Measurements from ENCODE around the gene FZD10.

FZD10 gene

GRCh38 chr12:130154276-130155070 lies 7.8 kb upstream of the FZD10 start:
- DNase-seq (ENCODE audit: low spot score), result no peak

- no peak for DNase-seq (ENCODE audit: low spot score)
These were observed 6.7 kb upstream of the FZD10 start for GRCh38 chr12:130155416-130156073.

- DNase-seq (ENCODE audit: low spot score), result no peak
These were observed 5.5 kb upstream of the FZD10 start for GRCh38 chr12:130156652-130157275.

- DNase-seq (ENCODE audit: low spot score), result no peak
These were observed 4.1 kb upstream of the FZD10 start for GRCh38 chr12:130157998-130158753.

- no peak for DNase-seq (ENCODE audit: low spot score)
These were observed 3.6 kb upstream of the FZD10 start for GRCh38 chr12:130158754-130159059.

- DNase-seq (ENCODE audit: low spot score), result no peak
These were observed 2.0 kb upstream of the FZD10 start for GRCh38 chr12:130160306-130160705.

- DNase-seq (ENCODE audit: low spot score), result no peak
These were observed 1.5 kb upstream of the FZD10 start for GRCh38 chr12:130160711-130161231.

GRCh38 chr12:130161261-130162243 lies 712 bp upstream of the FZD10 start:
- DNase-seq (ENCODE audit: low spot score), result no peak

GRCh38 chr12:130162745-130163460 lies 639 bp downstream of the FZD10 start:
- no peak for DNase-seq (ENCODE audit: low spot score)

- DNase-seq (ENCODE audit: low spot score), result no peak
These were observed 1.4 kb downstream of the FZD10 start for GRCh38 chr12:130163461-130164215.

GRCh38 chr12:130164216-130164542 lies 1.9 kb downstream of the FZD10 start:
- DNase-seq (ENCODE audit: low spot score), result no peak

- DNase-seq (ENCODE audit: low spot score), result no peak
These were observed 2.7 kb downstream of the FZD10 start for GRCh38 chr12:130164936-130165335.

- no peak for DNase-seq (ENCODE audit: low spot score)
These were observed 4.0 kb downstream of the FZD10 start for GRCh38 chr12:130166306-130166705.

GRCh38 chr12:130167537-130167936 lies 5.3 kb downstream of the FZD10 start:
- no peak for DNase-seq (ENCODE audit: low spot score)

- DNase-seq (ENCODE audit: low spot score), result no peak
These were observed 7.0 kb downstream of the FZD10 start for GRCh38 chr12:130169256-130169655.

GRCh38 chr12:130169924-130170323 lies 7.7 kb downstream of the FZD10 start:
- no peak for DNase-seq (ENCODE audit: low spot score)

GRCh38 chr12:130170611-130171010 lies 8.3 kb downstream of the FZD10 start:
- no peak for DNase-seq (ENCODE audit: low spot score)

- no peak for DNase-seq (ENCODE audit: low spot score)
These were observed 15.5 kb downstream of the FZD10 start for GRCh38 chr12:130177635-130178242.

- DNase-seq (ENCODE audit: low spot score), result no peak
These were observed 16.0 kb downstream of the FZD10 start for GRCh38 chr12:130178282-130178681.
